Trophoblast cell (in vitro differentiated cells and primary cell): ENCODE results near the gene SLA2.

ENCODE experiments used
- DNase-seq, 2 donors: peaks; one replicate each; pipeline ENCODE4 v3.0.0-alpha.2; 2016
- H2AFZ ChIP-seq: 2 replicates; pipeline ENCODE4 v1.6.1; 2013; ENCODE audit warnings: low read length, moderate library complexity, mild to moderate bottlenecking; ENCODE audit not compliant: insufficient read depth, poor library complexity
- H2AK5ac ChIP-seq: 2 replicates; pipeline ENCODE4 v1.6.1; 2013; ENCODE audit warnings: mild to moderate bottlenecking, low read length
- H2BK120ac ChIP-seq: 2 replicates; pipeline ENCODE4 v1.6.1; 2013; ENCODE audit warnings: low read length, mild to moderate bottlenecking, moderate library complexity; ENCODE audit not compliant: insufficient read depth, poor library complexity
- H2BK12ac ChIP-seq: 2 replicates; pipeline ENCODE4 v1.6.1; 2013; ENCODE audit warnings: mild to moderate bottlenecking, low read length, moderate library complexity
- H2BK5ac ChIP-seq: 2 replicates; pipeline ENCODE4 v1.6.1; 2013; ENCODE audit warnings: low read length, low read depth, moderate library complexity, mild to moderate bottlenecking; ENCODE audit not compliant: poor library complexity
- H3K14ac ChIP-seq: 2 replicates; pipeline ENCODE4 v1.6.1; 2013; ENCODE audit warnings: mild to moderate bottlenecking, low read length
- H3K18ac ChIP-seq: 2 replicates; pipeline ENCODE4 v1.6.1; 2013; ENCODE audit warnings: mild to moderate bottlenecking, low read length
- H3K23ac ChIP-seq: 2 replicates; pipeline ENCODE4 v1.6.1; 2013; ENCODE audit warnings: low read length
- H3K27ac ChIP-seq: 2 replicates; pipeline ENCODE4 v1.5.1; 2013; ENCODE audit warnings: low read depth, mild to moderate bottlenecking, inconsistent platforms, low read length, moderate library complexity
- H3K27me3 ChIP-seq: 2 replicates; pipeline ENCODE4 v1.6.1; 2013; ENCODE audit warnings: inconsistent platforms, mild to moderate bottlenecking, low read length, moderate library complexity; ENCODE audit not compliant: insufficient read depth
- H3K36me3 ChIP-seq, 2 experiments: 1 replicate in 1 of 2; 2 replicates in 1 of 2; pipeline ENCODE4 v1.6.1; 2013; ENCODE audit warnings: low read length in 2 of 2, mild to moderate bottlenecking in 2 of 2, moderate library complexity in 1 of 2; ENCODE audit not compliant: insufficient read depth in 2 of 2, control insufficient read depth in 1 of 2
- H3K4ac ChIP-seq: 2 replicates; pipeline ENCODE4 v1.6.1; 2013; ENCODE audit warnings: low read depth, mild to moderate bottlenecking, low read length, moderate library complexity
- H3K4me1 ChIP-seq, 2 experiments: 1 replicate in 1 of 2; 2 replicates in 1 of 2; pipeline ENCODE4 v1.6.1; 2013; ENCODE audit warnings: low read length in 2 of 2, mild to moderate bottlenecking in 2 of 2, moderate library complexity in 1 of 2; ENCODE audit not compliant: insufficient read depth in 2 of 2, control insufficient read depth in 1 of 2
- H3K4me2 ChIP-seq: 2 replicates; pipeline ENCODE4 v1.6.1; 2013; ENCODE audit warnings: inconsistent platforms, mild to moderate bottlenecking, low read length, moderate library complexity
- H3K4me3 ChIP-seq: 2 replicates; pipeline ENCODE4 v1.5.1; 2013; ENCODE audit warnings: mild to moderate bottlenecking, low read depth, low read length, inconsistent platforms
- H3K79me1 ChIP-seq: one replicate; pipeline ENCODE4 v1.6.1; 2013; ENCODE audit warnings: low read length
- H3K79me2 ChIP-seq: 2 replicates; pipeline ENCODE4 v1.6.1; 2013; ENCODE audit warnings: low read length, mild to moderate bottlenecking; ENCODE audit not compliant: control insufficient read depth, insufficient read depth, poor library complexity
- H3K9ac ChIP-seq: 2 replicates; pipeline ENCODE4 v1.6.1; 2013; ENCODE audit warnings: mild to moderate bottlenecking, low read length
- H3K9me3 ChIP-seq: 2 replicates; pipeline ENCODE4 v1.6.1; 2013; ENCODE audit warnings: low read depth, mild to moderate bottlenecking, control low read depth, inconsistent platforms, low read length; ENCODE audit not compliant: insufficient read depth
- H4K12ac ChIP-seq: 2 replicates; pipeline ENCODE4 v1.6.1; 2013; ENCODE audit warnings: low read depth, mild to moderate bottlenecking, low read length, moderate library complexity
- H4K8ac ChIP-seq: 2 replicates; pipeline ENCODE4 v1.6.1; 2013; ENCODE audit warnings: low read depth, mild to moderate bottlenecking, low read length, moderate library complexity
- H4K91ac ChIP-seq: one replicate; pipeline ENCODE4 v1.6.1; 2013; ENCODE audit warnings: low read depth, mild to moderate bottlenecking, low read length, moderate library complexity
- WGBS: extraction: QIAGEN DNeasy Blood & Tissue Kit; methylation state at CpG from one replicate; pipeline ENCODE4 v1.1.7; 2013; ENCODE audit warnings: missing lambda C conversion rate; ENCODE audit not compliant: insufficient read length, insufficient coverage; ENCODE audit errors: extremely low coverage; 5-methylcytosine and 5-hydroxymethylcytosine counted together

Gene SLA2

DNA sequence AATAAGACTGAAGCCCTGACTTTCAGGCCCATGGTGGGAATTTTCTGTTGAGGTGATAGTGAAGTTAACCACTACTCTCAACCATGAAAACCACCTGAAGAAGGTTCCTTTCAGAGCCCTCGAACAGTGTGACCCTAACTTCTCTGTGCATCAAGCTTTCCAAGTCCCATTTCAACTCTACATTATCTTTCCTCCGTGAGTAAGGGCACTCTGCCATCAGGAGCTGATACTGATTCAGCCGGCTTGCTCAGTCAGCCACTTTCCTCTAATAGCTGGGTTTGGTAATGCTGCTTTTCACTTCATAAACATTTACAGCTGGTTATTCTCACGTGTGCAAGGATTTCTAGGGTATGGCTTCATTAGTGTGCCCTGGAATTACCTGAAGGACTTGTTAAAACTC lies 10.7 kb upstream of the SLA2 start:
- Histone ChIP-seq H3K4ac (no peak overlapping the region), H3K4me1 (no peaks in the 10 kb centered on the region), H3K4me3 (no peak overlapping the region), H3K36me3 (peaks cover 2 to 3% of the 10 kb centered on the region in 2 experiments), H4K91ac (no peak overlapping the region), H2AFZ (no peak overlapping the region), H2AK5ac (no peak overlapping the region), H3K14ac (no peak overlapping the region), H4K12ac (no peak overlapping the region), H3K9ac (no peak overlapping the region), H4K8ac (no peak overlapping the region), H3K79me2 (no peaks in the 10 kb centered on the region), H3K4me2 (no peak overlapping the region), H3K18ac (no peak overlapping the region), H3K23ac (no peak overlapping the region), H3K79me1 (no peaks in the 10 kb centered on the region), H3K27ac (no peak overlapping the region), H2BK5ac (no peak overlapping the region), H2BK12ac (no peak overlapping the region), H2BK120ac (no peak overlapping the region), H3K27me3 (no peaks in the 10 kb centered on the region), H3K9me3 (no peaks in the 10 kb centered on the region)
- DNase-seq = no peak
- no CpG with 5 or more reads among the region's 4 CpGs for WGBS

GRCh38 chr20:36655004-36655403 lies 9.0 kb upstream of the SLA2 start:
- Histone ChIP-seq H4K8ac (no peak overlapping the region), H3K36me3 (peaks cover 0 to 3% of the 10 kb centered on the region in 2 experiments), H3K14ac (no peak overlapping the region), H3K9ac (no peak overlapping the region), H2BK5ac (no peak overlapping the region), H3K4me2 (no peak overlapping the region), H3K27me3 (no peaks in the 10 kb centered on the region), H3K18ac (no peak overlapping the region), H3K79me1 (no peaks in the 10 kb centered on the region), H4K12ac (no peak overlapping the region), H3K4me1 (no peaks in the 10 kb centered on the region), H3K79me2 (no peaks in the 10 kb centered on the region), H3K4me3 (no peak overlapping the region), H3K27ac (no peak overlapping the region), H2AK5ac (no peak overlapping the region), H2BK120ac (no peak overlapping the region), H2AFZ (no peak overlapping the region), H3K9me3 (no peaks in the 10 kb centered on the region), H4K91ac (no peak overlapping the region), H3K4ac (no peak overlapping the region), H3K23ac (no peak overlapping the region), H2BK12ac (no peak overlapping the region)
- WGBS = no CpG with 5 or more reads among the region's 3 CpGs
- DNase-seq = no peak

GRCh38 chr20:36654506-36654905 lies 8.5 kb upstream of the SLA2 start:
- no peak overlapping the region for H2AFZ ChIP-seq
- H3K27me3 ChIP-seq = no peaks in the 10 kb centered on the region
- no peak overlapping the region for H3K4ac ChIP-seq
- H3K23ac ChIP-seq = no peak overlapping the region
- no peak overlapping the region for H3K4me3 ChIP-seq
- no peak overlapping the region for H4K8ac ChIP-seq
- H2BK5ac ChIP-seq = no peak overlapping the region
- peaks cover 0 to 3% of the 10 kb centered on the region in 2 experiments for H3K36me3 ChIP-seq
- no peak overlapping the region for H4K12ac ChIP-seq
- DNase-seq = no peak
- no peak overlapping the region for H4K91ac ChIP-seq
- H3K18ac ChIP-seq = no peak overlapping the region
- H3K14ac ChIP-seq = no peak overlapping the region
- no peaks in the 10 kb centered on the region for H3K9me3 ChIP-seq
- no peak overlapping the region for H3K9ac ChIP-seq
- no peaks in the 10 kb centered on the region for H3K79me2 ChIP-seq
- WGBS = no CpG with 5 or more reads among the region's 8 CpGs
- H3K27ac ChIP-seq = no peak overlapping the region
- H3K4me1 ChIP-seq = no peaks in the 10 kb centered on the region
- no peak overlapping the region for H2AK5ac ChIP-seq
- no peak overlapping the region for H3K4me2 ChIP-seq
- no peak overlapping the region for H2BK120ac ChIP-seq
- no peaks in the 10 kb centered on the region for H3K79me1 ChIP-seq
- no peak overlapping the region for H2BK12ac ChIP-seq

DNA sequence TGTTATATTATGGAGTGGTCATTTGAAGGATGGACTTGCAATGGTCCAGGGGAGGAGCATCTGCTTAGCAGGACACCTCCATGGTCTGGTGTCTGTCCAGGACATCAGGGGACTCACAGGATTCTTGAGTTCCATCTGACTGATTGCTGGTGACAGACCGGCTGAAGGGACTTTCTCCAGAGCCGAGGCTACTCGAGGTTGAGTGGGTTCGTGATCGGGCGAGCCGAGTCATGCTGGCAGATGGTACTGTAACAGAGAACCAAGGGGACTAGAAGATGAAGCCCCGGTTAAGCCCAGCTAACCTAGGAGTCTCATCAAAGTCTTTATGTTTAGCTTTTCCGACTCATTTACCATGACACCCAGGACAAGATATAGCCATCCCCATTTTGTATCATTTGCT lies 7.5 kb upstream of the SLA2 start:
- H3K4ac ChIP-seq = no peak overlapping the region
- no peak overlapping the region for H4K91ac ChIP-seq
- H3K36me3 ChIP-seq = peaks cover 0 to 3% of the 10 kb centered on the region in 2 experiments
- H3K9me3 ChIP-seq = no peaks in the 10 kb centered on the region
- no CpG with 5 or more reads among the region's 9 CpGs for WGBS
- no peak overlapping the region for H4K8ac ChIP-seq
- H3K79me2 ChIP-seq = no peaks in the 10 kb centered on the region
- no peak overlapping the region for H3K14ac ChIP-seq
- no peak overlapping the region for H3K4me2 ChIP-seq
- no peak overlapping the region for H3K27ac ChIP-seq
- no peak for DNase-seq
- no peak overlapping the region for H4K12ac ChIP-seq
- H3K18ac ChIP-seq = no peak overlapping the region
- no peak overlapping the region for H2BK12ac ChIP-seq
- H3K27me3 ChIP-seq = no peaks in the 10 kb centered on the region
- H3K79me1 ChIP-seq = no peaks in the 10 kb centered on the region
- no peak overlapping the region for H3K4me3 ChIP-seq
- no peak overlapping the region for H3K23ac ChIP-seq
- H3K4me1 ChIP-seq = no peaks in the 10 kb centered on the region
- no peak overlapping the region for H2BK5ac ChIP-seq
- no peak overlapping the region for H2AFZ ChIP-seq
- H2AK5ac ChIP-seq = no peak overlapping the region
- no peak overlapping the region for H3K9ac ChIP-seq
- no peak overlapping the region for H2BK120ac ChIP-seq
